ENCODE results near the gene DIP2A. TPM values are rescaled to one million over a fixed set of nuclear protein-coding genes. Genes with fewer than 3 reads are reported as not detected.

DIP2A gene
- total RNA-seq, 1 donor from 2014 or later = 46.7 TPM

GRCh38 chr21:46597896-46598343 is 139.2 kb downstream of the DIP2A start:
- no peak for DNase-seq (ENCODE audit: low read depth)

GRCh38 chr21:46598581-46599572 is 140.2 kb downstream of the DIP2A start:
- DNase-seq (ENCODE audit: low read depth) = peak; percentile 88

- DNase-seq (ENCODE audit: low read depth) = no peak
These were observed 141.6 kb downstream of the DIP2A start for GRCh38 chr21:46600305-46600704.

- DNase-seq (ENCODE audit: low read depth) = no peak
These were observed 142.3 kb downstream of the DIP2A start for GRCh38 chr21:46600978-46601377.

- DNase-seq (ENCODE audit: low read depth) = no peak
These were observed 144.5 kb downstream of the DIP2A start for GRCh38 chr21:46603228-46603627.

DNA sequence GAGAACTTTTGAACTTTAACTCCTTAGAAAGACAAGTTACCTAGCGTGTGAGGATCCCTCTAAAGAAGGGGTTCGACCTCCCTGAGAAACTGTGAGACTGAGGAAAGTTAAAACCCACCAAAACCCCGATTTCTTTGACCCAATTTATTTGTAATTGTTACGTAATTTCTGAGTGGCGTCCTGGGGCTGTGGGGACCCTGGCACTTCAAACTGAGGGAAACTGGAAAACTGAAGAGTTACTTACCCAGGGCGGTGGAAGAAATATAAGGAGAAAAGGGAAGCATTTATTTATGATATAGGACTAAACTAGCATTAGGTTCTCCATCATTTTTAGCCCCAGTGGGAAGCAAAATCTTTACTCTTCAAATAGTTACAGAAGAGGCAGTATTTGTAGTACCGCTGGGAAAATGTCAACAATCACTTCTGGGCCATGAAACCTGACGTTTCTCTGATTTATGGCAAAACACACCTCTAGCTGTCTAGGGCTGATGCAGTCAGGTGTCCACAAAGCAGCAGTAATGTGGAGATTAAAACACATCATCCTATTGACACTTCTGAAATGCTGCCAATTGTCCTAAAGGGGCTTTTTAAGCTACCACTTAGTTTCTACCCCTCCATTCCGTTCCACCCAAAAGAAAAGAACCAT is 145.8 kb downstream of the DIP2A start:
- no peak for DNase-seq (ENCODE audit: low read depth)

DNA sequence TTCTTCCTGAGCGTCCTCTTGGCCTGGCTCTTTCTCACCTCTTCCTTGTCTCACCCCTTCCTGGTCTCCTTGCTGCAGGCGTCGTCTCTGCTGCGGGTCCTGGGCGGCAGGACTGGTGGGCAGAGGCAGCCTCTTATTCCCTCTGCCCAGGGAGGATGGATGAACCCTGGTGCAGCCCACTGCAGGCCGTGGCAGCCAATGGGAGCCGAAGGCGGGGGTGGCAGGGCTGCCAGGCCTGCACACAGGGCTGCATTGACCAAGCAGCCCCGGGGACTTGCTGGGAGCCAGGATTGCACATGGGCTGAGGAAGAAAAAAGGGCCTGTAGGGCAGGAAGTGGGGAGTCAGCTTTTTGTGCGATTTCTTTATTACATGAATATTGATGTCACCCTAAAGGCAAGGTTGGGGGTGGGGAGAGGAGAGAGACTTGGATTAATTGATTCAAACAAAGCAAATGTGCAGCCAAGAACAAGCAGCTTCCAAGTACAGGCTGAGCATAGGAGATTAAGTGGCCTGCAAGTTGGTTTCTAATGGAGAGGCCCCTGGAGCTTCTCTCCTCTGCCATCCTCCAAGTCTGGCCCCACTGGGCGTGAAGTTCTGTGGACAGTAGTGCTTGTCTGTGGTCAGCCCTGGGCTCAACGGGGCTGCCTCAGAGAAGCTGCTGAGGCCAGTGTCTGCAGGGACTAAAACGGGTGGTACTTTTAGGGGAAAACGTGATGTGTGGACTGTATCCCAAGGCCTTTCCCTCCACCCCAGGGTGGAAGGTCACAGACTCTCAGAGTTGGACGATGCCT is 146.5 kb downstream of the DIP2A start, which contains the start of gene S100B:
Gene S100B (minus strand): TSS at position 108 of the 792 bp plus-strand sequence. CDS start 2,667 bp downstream, outside the sequence.
- DNase-seq (ENCODE audit: low read depth) = no peak

GRCh38 chr21:46605767-46606426 is 147.2 kb downstream of the DIP2A start:
- no peak for DNase-seq (ENCODE audit: low read depth)

DNA sequence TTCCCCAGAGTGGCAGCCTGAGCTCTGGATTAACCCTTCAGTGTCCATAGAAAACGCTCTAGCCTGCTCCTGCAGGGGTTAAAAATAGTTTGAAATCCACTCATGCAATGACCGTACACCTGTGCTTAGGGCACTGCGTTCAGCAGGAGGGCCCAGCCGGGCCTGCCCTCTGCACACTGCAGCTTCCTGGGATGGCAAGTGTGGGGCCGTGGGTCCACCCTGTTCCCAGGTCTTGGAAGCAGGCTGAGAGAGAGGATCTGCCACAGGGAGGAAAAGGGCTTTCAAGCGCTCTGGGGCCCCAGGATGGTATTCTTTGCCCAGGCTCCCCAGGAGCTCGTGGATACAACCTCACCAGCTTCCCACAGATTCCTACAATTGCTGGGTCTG is 147.7 kb downstream of the DIP2A start:
- DNase-seq (ENCODE audit: low read depth) = no peak

GRCh38 chr21:46607636-46608035 is 148.9 kb downstream of the DIP2A start:
- no peak for DNase-seq (ENCODE audit: low read depth)

GRCh38 chr21:46608672-46609111 is 150.0 kb downstream of the DIP2A start:
- DNase-seq (ENCODE audit: low read depth) = no peak

DNA sequence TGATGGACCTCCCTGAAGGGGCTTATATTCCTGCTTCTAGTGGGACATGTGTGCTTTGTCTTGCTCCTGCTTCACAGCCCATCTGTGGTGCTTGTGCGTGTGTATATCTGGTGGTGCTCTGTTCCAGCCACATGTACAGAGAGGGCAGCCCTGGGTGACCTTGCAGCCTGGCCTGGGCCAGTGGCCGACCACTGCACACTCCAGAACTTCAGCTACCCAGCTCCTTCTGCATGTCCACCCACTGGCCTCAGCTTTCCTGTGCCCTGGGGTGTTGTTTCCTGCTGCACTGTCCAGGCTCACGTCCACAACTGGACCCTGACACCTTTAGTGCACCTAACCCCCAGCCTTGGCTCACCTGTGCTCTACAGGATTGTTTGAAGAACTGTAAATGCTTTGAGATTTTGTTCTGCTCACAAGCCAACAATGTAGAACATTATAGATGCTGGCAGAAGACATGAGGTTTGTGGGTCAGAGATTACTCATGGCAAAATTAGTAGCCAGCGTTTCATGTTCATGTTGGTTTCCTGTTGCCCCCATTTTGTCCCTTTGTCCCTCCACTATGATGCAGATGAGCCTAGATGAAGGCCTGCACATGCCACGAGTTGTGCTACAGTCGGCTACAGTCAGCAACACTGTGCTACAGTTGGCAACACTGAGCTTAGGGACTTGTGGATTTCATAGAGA is 151.5 kb downstream of the DIP2A start:
- DNase-seq (ENCODE audit: low read depth) = no peak

GRCh38 chr21:46613391-46613790 is 154.7 kb downstream of the DIP2A start:
- DNase-seq (ENCODE audit: low read depth) = peak; percentile 13

- DNase-seq (ENCODE audit: low read depth) = no peak
These were observed 157.4 kb downstream of the DIP2A start for GRCh38 chr21:46616050-46616449.

DNA sequence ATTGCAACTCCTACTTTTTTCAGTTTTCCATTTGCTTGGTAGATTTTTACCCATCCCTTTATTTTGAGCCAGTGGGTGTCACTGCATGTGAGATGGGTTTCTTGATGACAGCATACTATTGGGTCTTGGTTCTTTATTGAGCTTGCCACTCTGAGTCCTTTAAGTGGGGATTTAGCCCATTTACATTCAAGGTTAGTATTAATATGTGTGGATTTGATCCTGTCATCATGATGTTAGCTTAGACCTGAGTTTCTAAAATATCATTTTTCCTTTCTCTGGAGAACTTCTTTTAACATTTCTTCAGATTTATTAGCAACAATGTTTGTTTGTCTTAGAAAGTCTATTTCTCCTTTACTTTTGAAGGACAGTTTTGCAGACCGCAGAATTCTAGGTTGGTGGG is 158.0 kb downstream of the DIP2A start:
- DNase-seq (ENCODE audit: low read depth) = no peak

DNA sequence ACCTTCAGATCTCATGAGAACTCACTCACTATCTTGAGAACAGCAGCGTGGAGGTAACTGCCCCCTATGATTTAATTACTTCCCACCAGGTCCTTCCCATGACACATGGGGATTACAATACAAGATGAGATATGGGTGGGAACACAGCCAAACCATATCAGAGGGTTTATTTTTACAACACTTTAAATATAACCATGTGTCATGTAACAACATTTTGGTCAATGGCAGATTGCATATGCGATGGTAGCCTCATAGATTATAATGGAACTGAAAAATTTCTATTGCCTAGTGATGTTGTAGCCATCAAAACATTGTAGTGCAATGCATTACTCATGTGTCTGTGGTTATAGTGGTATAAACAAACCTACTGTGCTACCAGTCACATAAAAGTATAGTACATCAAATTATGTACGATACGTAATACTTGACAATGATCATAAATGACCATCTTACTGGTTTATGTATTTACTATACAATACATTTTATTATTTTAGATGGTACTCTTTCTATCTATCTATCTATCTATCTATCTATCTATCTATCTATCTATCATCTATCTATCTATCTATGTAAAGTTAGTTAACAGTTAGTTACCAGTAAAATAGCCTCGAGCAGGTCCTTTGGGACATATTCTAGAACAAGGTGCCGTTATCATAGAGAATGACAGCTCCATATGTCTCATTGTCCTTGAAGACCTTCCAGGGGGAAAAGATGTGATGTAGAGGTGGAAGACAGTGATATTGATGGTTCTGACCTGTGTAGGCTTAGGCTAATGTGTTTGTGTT is 158.8 kb downstream of the DIP2A start:
- DNase-seq (ENCODE audit: low read depth) = no peak

GRCh38 chr21:46618738-46619379 is 160.2 kb downstream of the DIP2A start:
- no peak for DNase-seq (ENCODE audit: low read depth)

Measured in renal cortical epithelial cell (primary cell).